Measurements from ENCODE around the gene KLF15. TPM values are rescaled to one million over a fixed set of nuclear protein-coding genes. Genes with fewer than 3 reads are reported as not detected.
A peak's percentile ranks its signal among the peaks of the same experiment; 100 is the strongest.

Gene KLF15
- total and polyA plus RNA-seq, 2 experiments from 2014 or later, result 1.8 to 16.7 TPM

DNA sequence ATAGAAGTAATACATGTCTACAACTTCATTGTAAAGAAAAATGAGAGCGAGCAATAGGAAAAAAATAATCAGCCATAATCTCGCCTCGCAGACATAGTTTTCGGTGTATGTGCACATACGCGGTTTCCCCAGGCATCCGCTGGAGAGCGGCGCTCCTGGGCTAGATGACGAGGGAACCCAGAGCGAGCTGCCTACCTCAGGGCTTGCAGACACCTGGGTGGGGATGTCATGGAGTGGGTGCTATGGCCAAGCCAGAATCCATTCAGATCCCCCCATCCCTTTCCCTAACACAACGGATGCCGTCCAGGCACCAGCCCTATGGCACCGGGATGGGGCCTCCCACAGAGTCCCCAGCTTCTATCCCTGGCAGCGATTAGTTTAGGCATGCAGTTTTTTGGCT, 33.0 kb upstream of the KLF15 start:
- Histone ChIP-seq H4K20me1 (ENCODE audit: insufficient read depth, poor library complexity, severe bottlenecking) (no peaks in the 10 kb centered on the region), H3K9me3 (ENCODE audit: low read depth) (no peaks in the 10 kb centered on the region), H3K79me2 (no peaks in the 10 kb centered on the region), H3K4me2 (no peak overlapping the region), H3K27me3 (peaks cover 13% of the 10 kb centered on the region), H3K36me3 (replicated peaks; ENCODE audit: insufficient read depth, low read depth) (no peaks in the 10 kb centered on the region), H3K27ac (no peak overlapping the region), H3K4me3 (no peak overlapping the region), H3K9me2 (replicated peaks; ENCODE audit: insufficient read depth) (no peaks in the 10 kb centered on the region), H2AFZ (no peak overlapping the region), H3K4me1 (ENCODE audit: insufficient read depth) (peaks cover 3% of the 10 kb centered on the region)
- WGBS (ENCODE audit: low lambda C conversion rate, missing lambda C conversion rate), result 97% methylated on average over 15 of the region's 15 CpGs
- TF ChIP-seq, protein P1, sequence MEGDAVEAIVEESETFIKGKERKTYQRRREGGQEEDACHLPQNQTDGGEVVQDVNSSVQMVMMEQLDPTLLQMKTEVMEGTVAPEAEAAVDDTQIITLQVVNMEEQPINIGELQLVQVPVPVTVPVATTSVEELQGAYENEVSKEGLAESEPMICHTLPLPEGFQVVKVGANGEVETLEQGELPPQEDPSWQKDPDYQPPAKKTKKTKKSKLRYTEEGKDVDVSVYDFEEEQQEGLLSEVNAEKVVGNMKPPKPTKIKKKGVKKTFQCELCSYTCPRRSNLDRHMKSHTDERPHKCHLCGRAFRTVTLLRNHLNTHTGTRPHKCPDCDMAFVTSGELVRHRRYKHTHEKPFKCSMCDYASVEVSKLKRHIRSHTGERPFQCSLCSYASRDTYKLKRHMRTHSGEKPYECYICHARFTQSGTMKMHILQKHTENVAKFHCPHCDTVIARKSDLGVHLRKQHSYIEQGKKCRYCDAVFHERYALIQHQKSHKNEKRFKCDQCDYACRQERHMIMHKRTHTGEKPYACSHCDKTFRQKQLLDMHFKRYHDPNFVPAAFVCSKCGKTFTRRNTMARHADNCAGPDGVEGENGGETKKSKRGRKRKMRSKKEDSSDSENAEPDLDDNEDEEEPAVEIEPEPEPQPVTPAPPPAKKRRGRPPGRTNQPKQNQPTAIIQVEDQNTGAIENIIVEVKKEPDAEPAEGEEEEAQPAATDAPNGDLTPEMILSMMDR (IDR thresholded peaks at IDR 0.05; ENCODE audit: poor library complexity), result no peak
- no peak for TF ChIP-seq EZH2 (IDR thresholded peaks at IDR 0.05; ENCODE audit: borderline replicate concordance)
- TF ChIP-seq EZH2phosphoT487 (IDR thresholded peaks at IDR 0.05; ENCODE audit: low read depth, severe bottlenecking, unreplicated experiment), result no peak
- DNase-seq (ENCODE audit: low spot score), result no peak

DNA sequence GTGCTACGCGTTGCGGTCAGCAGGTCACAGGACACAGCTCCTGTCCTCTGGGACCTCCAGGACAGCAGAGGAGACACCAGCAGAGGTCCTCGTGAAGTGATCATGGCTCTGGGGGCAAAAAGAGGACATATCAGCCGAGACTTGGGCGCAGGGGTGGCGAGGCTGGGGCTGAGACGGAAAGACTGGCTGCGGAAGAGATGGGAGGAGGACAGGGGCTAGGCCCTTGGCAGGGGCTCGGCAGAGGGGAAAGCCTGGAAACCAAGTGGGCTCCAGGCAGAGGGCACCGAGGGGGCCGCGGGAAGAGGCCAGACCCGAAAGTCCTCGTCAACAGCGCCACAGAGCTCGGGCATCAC, 32.6 kb upstream of the KLF15 start:
- Histone ChIP-seq H2AFZ (peak overlapping the region; percentile 16), H3K27me3 (peaks cover 9% of the 10 kb centered on the region), H3K4me2 (peak overlapping the region; percentile 76), H3K9me3 (ENCODE audit: low read depth) (no peaks in the 10 kb centered on the region), H3K4me1 (ENCODE audit: insufficient read depth) (peaks cover 3% of the 10 kb centered on the region), H3K79me2 (no peaks in the 10 kb centered on the region), H3K9me2 (replicated peaks; ENCODE audit: insufficient read depth) (no peaks in the 10 kb centered on the region), H3K27ac (no peak overlapping the region), H3K36me3 (replicated peaks; ENCODE audit: insufficient read depth, low read depth) (no peaks in the 10 kb centered on the region), H4K20me1 (ENCODE audit: insufficient read depth, poor library complexity, severe bottlenecking) (no peaks in the 10 kb centered on the region), H3K4me3 (no peak overlapping the region)
- 74% methylated on average over 16 of the region's 17 CpGs for WGBS (ENCODE audit: low lambda C conversion rate, missing lambda C conversion rate)
- no peak for TF ChIP-seq EZH2phosphoT487 (IDR thresholded peaks at IDR 0.05; ENCODE audit: low read depth, severe bottlenecking, unreplicated experiment)
- TF ChIP-seq, protein P1 (IDR thresholded peaks at IDR 0.05; ENCODE audit: poor library complexity), result no peak
- TF ChIP-seq EZH2 (IDR thresholded peaks at IDR 0.05; ENCODE audit: borderline replicate concordance), result no peak
- DNase-seq (ENCODE audit: low spot score), result no peak

DNA sequence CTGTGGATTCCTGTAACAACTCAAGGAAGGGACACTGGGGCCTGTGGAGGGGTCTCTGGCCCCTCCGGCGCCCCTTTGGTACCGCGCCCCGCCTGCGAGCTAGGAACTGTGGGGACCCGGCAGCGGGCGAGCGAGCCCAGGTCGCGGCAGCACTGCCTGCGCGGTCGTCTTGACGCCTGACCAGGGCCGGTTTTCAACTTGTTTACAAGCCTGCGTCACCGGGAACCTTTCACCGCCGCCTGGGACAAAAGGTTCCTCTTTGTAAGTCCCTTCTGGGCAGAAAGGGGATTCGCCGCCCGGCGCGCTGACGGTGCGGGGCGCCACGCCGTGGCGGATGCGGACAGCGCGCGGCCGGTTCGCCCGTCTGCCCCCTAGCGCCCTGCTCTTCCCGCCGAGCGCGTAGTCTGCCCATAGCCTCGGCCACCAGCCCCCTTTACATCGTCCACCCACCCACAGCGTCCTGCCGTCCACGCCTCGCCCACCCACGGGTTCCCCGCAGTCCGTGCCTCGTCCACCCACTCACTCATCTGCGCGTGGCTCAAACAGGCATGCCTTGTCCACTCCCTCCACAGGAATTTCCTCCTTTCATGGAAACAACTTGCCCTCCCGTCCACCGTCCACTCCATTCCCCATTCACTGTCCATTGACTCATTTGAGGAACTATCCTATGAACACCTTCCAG, 32.0 kb upstream of the KLF15 start:
- DNase-seq (ENCODE audit: low spot score), result peak; percentile 95
- Histone ChIP-seq H3K27me3 (peaks cover 5% of the 10 kb centered on the region), H3K4me1 (ENCODE audit: insufficient read depth) (no peaks in the 10 kb centered on the region), H3K4me2 (peak overlapping the region; percentile 76), H3K9me2 (replicated peaks; ENCODE audit: insufficient read depth) (no peaks in the 10 kb centered on the region), H3K36me3 (replicated peaks; ENCODE audit: insufficient read depth, low read depth) (no peaks in the 10 kb centered on the region), H3K4me3 (peak overlapping the region; percentile 15), H3K9me3 (ENCODE audit: low read depth) (no peaks in the 10 kb centered on the region), H3K27ac (peak overlapping the region; percentile 77), H4K20me1 (ENCODE audit: insufficient read depth, poor library complexity, severe bottlenecking) (no peaks in the 10 kb centered on the region), H3K79me2 (no peaks in the 10 kb centered on the region), H2AFZ (peak overlapping the region; percentile 83)
- 4% methylated on average over 56 of the region's 58 CpGs for WGBS (ENCODE audit: low lambda C conversion rate, missing lambda C conversion rate)
- no peak for TF ChIP-seq EZH2phosphoT487 (IDR thresholded peaks at IDR 0.05; ENCODE audit: low read depth, severe bottlenecking, unreplicated experiment)
- no peak for TF ChIP-seq EZH2 (IDR thresholded peaks at IDR 0.05; ENCODE audit: borderline replicate concordance)
- TF ChIP-seq, protein P1 (IDR thresholded peaks at IDR 0.05; ENCODE audit: poor library complexity), result peak; percentile 97

All from hepatocyte (in vitro differentiated cells).